Measurements from ENCODE around the gene ELOVL4.

DNA sequence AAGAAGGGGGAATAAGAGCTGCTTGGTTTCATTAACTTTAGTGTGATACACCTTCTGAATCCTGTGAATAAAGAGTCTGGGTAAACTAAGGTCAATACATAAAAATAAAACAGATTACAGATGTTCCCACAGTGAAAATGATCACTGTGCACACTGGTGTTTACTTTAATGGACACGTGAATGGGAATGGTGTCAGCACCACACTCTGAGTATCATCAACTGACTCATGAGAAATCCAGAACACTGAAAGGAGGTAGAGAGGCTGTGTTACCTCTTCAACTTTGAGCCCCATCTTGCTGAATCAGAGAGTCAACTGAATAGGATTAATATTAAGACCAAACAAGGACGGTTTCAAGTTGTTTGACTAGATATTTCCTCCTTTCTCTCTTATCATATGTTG is 75.0 kb downstream of the ELOVL4 start:
- no peak for TF ChIP-seq SNAI2 (CRISPR knock-in tag; IDR thresholded peaks at IDR 0.05)
- TF ChIP-seq GLIS3 (CRISPR knock-in tag; IDR thresholded peaks at IDR 0.05) = no peak
- no peak for TF ChIP-seq ISL1 (CRISPR knock-in tag; IDR thresholded peaks at IDR 0.05)
- no peak for TF ChIP-seq ZNF8 (CRISPR knock-in tag; IDR thresholded peaks at IDR 0.05)
- TF ChIP-seq, protein P1, sequence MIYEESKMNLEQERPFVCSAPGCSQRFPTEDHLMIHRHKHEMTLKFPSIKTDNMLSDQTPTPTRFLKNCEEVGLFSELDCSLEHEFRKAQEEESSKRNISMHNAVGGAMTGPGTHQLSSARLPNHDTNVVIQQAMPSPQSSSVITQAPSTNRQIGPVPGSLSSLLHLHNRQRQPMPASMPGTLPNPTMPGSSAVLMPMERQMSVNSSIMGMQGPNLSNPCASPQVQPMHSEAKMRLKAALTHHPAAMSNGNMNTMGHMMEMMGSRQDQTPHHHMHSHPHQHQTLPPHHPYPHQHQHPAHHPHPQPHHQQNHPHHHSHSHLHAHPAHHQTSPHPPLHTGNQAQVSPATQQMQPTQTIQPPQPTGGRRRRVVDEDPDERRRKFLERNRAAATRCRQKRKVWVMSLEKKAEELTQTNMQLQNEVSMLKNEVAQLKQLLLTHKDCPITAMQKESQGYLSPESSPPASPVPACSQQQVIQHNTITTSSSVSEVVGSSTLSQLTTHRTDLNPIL (CRISPR knock-in tag; IDR thresholded peaks at IDR 0.05; ENCODE audit: low read depth) = no peak
- TF ChIP-seq OSR1 (CRISPR knock-in tag; IDR thresholded peaks at IDR 0.05) = no peak
- TF ChIP-seq ZFP30 (CRISPR knock-in tag; IDR thresholded peaks at IDR 0.05) = no peak
- TF ChIP-seq, protein P2, sequence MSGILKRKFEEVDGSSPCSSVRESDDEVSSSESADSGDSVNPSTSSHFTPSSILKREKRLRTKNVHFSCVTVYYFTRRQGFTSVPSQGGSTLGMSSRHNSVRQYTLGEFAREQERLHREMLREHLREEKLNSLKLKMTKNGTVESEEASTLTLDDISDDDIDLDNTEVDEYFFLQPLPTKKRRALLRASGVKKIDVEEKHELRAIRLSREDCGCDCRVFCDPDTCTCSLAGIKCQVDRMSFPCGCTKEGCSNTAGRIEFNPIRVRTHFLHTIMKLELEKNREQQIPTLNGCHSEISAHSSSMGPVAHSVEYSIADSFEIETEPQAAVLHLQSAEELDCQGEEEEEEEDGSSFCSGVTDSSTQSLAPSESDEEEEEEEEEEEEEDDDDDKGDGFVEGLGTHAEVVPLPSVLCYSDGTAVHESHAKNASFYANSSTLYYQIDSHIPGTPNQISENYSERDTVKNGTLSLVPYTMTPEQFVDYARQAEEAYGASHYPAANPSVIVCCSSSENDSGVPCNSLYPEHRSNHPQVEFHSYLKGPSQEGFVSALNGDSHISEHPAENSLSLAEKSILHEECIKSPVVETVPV (CRISPR knock-in tag; IDR thresholded peaks at IDR 0.05) = no peak
- TF ChIP-seq, protein P3, sequence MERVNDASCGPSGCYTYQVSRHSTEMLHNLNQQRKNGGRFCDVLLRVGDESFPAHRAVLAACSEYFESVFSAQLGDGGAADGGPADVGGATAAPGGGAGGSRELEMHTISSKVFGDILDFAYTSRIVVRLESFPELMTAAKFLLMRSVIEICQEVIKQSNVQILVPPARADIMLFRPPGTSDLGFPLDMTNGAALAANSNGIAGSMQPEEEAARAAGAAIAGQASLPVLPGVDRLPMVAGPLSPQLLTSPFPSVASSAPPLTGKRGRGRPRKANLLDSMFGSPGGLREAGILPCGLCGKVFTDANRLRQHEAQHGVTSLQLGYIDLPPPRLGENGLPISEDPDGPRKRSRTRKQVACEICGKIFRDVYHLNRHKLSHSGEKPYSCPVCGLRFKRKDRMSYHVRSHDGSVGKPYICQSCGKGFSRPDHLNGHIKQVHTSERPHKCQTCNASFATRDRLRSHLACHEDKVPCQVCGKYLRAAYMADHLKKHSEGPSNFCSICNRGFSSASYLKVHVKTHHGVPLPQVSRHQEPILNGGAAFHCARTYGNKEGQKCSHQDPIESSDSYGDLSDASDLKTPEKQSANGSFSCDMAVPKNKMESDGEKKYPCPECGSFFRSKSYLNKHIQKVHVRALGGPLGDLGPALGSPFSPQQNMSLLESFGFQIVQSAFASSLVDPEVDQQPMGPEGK (CRISPR knock-in tag; IDR thresholded peaks at IDR 0.05; ENCODE audit: borderline replicate concordance) = no peak
- TF ChIP-seq, protein P4, sequence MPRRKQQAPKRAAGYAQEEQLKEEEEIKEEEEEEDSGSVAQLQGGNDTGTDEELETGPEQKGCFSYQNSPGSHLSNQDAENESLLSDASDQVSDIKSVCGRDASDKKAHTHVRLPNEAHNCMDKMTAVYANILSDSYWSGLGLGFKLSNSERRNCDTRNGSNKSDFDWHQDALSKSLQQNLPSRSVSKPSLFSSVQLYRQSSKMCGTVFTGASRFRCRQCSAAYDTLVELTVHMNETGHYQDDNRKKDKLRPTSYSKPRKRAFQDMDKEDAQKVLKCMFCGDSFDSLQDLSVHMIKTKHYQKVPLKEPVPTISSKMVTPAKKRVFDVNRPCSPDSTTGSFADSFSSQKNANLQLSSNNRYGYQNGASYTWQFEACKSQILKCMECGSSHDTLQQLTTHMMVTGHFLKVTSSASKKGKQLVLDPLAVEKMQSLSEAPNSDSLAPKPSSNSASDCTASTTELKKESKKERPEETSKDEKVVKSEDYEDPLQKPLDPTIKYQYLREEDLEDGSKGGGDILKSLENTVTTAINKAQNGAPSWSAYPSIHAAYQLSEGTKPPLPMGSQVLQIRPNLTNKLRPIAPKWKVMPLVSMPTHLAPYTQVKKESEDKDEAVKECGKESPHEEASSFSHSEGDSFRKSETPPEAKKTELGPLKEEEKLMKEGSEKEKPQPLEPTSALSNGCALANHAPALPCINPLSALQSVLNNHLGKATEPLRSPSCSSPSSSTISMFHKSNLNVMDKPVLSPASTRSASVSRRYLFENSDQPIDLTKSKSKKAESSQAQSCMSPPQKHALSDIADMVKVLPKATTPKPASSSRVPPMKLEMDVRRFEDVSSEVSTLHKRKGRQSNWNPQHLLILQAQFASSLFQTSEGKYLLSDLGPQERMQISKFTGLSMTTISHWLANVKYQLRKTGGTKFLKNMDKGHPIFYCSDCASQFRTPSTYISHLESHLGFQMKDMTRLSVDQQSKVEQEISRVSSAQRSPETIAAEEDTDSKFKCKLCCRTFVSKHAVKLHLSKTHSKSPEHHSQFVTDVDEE (CRISPR knock-in tag; IDR thresholded peaks at IDR 0.05) = no peak

Data from SK-N-SH treated with all-trans-retinoic acid at 6 μM for 48 hours (cell line).